GOT3 (cell line): ENCODE data around the gene ATF7IP2.
"Not testable (repeated sequence)": the region's sequence is repeated elsewhere in the genome, so short reads cannot be mapped to it uniquely, and the experiment has no call there.

Experiments used
- DNase-seq: peaks from one replicate; lab custom pipeline; 2025; ENCODE audit warnings: mixed read lengths; lab: John Stamatoyannopoulos, UW

The ATF7IP2 gene

DNA sequence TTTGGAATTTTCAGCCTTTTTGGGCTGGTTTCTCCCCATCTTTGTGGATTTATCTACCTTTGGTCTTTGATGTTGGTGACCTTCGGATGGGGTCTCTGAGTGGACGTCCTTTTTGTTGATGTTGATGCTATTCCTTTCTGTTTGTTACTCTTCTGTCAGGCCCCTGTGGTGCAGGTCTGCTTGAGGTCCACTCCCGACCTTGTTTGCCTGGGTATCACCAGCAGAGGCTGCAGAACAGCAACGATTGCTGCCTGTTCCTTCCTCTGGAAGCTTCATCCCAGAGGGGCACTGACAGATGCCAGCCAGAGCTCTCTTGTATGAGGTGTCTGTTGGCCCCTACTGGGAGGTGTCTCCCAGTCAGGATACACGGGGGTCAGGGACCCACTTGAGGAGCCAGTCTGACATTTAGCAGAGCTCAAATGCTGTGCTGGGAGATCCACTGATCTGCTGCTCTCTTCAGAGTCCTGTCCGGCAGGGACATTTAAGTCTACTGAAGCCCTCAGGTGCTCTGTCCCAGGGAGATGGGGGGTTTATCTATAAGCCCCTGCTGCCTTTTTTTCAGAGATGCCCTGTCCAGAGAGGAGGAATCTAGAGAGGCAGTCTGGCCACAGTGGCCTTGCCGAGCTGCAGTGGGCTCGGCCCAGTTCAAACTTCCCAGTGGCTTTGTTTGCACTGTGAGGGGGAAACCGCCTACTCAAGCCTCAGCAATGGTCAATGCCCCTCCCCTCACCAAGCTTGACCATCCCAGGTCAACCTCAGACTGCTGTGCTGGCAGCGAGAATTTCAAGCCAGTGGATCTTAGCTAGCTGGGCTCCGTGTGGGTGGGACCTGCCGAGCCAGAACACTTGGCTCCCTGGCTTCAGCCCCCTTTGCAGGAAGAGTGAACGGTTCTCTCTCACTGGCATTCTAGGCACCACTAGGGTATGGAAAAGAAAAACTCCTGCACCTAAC lies 66.6 kb downstream of the ATF7IP2 start:
- DNase-seq = not testable (repeated sequence)

DNA sequence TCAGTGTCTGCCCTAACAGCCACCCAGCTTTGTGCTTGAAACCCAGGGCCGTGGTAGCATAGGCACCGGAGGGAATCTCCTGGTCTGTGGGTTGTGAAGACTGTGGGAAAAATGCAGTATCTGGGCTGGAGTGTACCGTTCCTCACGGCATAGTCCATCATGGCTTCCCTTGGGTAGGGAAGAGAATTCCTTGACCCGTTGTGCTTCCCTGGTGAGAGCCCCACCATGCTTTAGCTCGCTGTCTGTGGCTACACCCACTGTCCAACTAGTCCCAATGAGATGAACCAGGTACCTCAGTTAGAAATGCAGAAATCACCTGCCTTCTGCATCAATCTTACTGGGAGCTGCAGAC lies 67.3 kb downstream of the ATF7IP2 start:
- no peak for DNase-seq

DNA sequence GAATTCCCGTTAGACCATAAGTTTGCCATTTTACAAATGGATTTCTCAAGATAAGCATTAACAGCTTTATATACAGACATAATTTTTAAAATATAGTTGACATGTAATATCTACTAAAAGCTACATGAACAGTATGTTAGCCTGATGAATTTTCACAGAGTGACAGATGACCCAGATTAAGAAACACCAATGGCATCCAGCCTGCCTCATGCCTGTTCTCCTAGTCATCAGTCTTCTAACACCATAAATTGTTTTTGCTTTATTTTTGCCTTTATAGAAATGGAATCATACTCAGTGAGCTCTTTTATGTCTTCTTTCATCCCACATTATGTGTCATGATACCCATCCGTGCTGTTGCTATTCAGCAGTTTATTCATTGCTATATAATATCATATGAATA lies 80.0 kb downstream of the ATF7IP2 start:
- no peak for DNase-seq

DNA sequence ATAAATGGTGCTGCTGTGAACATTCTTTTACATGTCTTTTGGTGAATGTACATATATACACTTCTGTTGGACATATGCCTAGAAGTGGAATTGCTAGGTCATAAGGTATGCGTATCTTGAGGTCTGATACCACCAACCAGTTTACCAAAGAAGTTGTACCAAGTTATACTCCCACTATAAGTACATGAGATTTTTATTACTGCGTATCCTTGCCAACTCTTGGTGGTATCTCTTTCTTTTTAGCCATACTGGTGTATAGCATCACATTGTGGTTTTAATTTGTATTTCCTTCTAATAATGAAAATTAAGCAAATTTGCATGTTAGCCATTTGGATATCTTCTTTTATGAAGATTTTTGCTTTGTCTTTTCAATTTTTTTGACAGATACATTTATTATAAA lies 80.5 kb downstream of the ATF7IP2 start:
- DNase-seq = no peak

DNA sequence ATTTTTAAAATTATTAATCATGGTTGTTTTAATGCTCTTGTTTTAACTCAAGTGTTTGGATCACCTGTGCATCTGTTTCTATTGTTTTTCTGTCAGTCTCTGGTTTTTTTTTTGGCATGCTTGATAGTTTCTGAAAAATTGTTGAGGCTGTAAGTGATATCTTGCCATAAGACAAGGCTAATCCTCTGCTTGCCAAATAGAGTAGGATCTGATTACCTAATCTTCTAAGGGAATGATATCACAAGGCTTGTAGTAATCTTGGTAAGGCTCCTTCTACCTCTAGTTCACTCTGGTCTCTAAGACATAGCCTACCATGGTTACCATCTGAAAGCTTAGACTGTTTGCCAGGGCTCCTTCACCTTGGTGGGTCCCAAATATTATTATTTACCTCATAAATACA lies 81.0 kb downstream of the ATF7IP2 start:
- no peak for DNase-seq

DNA sequence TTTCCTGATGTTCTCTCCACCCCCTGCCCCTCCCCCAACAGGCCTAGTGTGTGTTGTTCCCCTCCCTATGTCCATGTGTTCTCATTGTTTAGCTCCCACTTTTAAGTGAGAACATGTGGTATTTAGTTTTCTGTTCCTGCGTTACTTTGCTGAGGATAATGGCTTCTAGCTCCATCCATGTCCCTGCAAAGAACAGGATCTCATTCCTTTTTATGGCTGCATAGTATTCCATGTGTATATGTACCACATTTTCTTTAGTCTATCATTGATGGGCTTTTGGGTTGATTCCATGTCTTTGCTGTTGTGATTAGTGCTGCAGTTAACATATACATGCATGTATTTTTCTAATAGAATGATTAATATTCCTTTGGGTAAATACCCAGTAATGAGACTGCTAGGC lies 90.8 kb downstream of the ATF7IP2 start:
- DNase-seq = not testable (repeated sequence)

DNA sequence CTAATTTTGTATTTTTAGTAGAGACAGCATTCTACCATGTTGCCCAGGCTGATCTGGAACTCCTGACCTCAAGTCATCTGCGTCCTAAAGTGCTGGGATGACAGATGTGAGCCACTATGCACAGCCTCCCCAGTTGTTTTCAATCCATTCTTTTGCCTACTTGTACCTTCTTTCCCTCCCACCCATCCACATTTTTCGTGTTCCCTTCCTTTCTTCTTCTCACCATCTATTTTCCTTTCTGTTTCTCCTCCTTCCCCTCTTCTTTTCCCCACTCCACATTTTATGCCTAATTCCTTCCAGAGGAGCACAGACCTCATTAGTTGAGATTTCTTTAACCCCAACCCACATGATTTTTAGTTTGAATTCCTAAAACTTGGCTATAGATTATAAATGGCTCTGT lies 94.3 kb downstream of the ATF7IP2 start:
- no peak for DNase-seq

DNA sequence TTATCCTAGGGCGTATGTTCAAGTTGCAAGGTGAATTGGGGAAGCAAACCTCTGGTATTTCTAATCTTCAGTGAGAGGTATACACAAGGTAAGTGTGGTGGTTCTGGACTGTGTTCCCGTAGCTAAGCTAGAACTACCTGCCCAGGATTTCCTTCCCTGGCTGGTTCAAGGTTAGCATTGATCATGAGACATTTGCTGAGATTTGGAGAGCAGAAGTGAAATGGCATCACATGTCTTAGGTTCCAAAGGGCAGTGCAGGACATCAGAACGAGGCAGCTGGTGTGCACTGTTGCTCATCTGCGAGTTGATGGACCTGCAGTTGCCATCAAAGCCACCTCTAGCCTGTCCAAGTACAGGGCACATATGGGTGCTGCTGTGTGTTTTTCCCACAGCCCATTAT lies 99.3 kb downstream of the ATF7IP2 start:
- no peak for DNase-seq

DNA sequence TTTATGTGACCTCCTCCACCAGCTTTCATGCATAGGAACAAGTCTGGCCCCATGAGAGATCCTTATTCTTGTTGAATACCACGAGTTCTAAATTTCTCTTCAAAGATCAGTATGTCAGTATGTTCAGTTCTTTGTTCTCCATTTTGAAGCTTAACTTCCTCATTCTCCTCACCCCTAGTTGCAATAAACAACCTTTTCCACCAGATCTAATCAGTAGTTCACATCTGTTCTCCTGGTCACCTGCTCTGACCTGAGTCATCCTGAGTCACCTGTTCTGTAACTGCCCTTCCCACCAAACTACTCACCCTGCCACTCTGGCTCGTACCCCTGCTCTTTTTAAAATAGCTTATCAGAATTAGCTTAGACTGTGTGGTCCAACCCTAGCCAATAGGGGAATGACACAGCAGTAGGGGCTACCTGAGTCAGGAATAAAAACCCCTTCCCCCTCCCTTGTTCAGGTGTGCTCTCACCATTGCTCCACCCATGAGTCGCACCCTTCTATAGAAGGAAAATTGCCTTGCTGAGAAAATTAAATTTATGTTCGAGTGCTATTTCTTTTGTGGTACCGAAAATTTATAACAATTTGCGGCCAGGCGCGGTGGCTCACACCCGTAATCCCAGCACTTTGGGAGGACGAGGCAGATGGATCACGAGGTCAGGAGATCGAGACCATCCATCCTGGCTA lies 100.0 kb downstream of the ATF7IP2 start:
- DNase-seq = no peak

DNA sequence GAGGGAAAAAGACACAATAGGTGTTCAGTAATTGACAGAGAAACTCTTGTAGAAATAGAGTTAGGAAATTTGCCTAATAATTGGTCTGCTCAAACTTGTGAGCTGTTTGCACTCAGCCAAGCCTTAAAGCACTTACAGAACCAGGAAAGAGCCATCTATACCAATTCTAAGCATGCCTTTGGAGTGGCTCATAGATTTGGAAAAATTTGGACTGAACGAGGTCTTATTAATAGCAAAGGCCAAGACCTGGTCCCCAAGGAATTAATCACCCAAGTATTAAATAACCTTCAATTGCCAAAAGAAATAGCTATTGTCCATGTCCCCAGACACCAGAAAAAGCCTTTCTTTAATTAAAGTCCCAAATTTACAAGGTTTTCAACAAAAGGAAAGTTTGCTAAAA lies 104.3 kb downstream of the ATF7IP2 start:
- DNase-seq = no peak

DNA sequence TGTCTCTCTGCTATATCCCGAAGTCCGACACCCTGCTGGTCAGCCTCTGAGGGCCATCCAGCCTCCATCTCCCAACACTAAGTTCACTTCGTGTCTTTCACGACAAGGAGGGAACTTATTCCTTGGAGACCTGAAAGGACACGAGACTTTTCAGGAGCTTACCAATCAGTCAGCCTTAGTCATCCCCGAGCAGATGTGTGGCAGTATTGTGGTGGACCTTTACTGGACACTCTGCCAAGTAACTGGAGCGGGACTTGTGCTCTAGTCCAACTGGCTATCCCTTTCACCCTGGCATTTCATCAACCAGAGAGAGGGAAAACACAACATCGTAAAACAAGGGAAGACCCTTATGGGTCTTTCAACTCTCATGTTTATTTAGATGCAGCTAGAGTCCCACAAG lies 107.4 kb downstream of the ATF7IP2 start:
- DNase-seq = no peak

DNA sequence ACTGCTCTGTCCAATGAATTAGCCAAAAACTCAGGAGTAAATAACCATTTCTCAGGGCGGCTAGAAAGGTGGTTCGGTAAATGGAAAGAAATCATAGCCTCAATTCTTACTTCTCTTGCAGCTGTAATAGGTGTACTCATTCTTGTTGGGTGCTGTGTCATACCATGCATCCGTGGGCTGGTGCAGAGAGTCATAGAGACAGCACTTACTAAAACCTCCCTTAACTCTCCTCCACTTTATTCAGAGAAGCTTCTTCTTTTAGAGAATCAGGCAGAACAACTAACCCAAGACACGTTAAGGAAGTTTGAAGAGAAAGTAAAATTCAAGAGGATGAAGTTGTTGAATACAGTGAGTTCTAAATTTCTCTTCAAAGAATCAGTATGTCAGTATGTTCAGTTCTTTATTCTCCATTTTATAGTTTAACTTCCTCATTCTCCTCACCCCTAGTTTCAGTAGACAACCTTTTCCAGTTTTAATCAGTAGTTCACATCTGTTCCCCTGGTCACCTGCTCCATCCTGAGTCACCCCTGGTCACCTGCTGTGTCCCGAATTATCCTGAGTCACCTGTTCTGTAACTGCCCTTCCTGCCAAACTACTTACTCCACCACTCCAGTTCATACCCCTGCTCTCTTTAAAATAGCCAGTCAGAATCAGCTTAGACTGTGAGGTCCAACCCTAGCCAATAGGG lies 108.6 kb downstream of the ATF7IP2 start:
- no peak for DNase-seq

DNA sequence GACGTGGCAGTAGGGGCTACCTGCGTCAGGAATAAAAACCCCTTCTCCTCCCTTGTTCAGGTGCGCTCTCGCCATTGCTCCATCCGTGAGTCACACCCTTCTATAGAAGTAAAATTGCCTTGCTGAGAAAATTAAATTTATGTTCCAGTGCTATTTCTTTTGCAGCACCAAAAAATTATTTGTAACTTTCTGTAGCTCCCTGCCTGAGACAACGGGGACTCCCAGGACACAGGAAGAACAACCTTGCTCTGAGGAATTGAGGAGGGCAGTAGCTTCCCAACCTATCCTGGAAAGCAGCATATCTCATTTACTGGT lies 109.1 kb downstream of the ATF7IP2 start:
- DNase-seq = no peak

DNA sequence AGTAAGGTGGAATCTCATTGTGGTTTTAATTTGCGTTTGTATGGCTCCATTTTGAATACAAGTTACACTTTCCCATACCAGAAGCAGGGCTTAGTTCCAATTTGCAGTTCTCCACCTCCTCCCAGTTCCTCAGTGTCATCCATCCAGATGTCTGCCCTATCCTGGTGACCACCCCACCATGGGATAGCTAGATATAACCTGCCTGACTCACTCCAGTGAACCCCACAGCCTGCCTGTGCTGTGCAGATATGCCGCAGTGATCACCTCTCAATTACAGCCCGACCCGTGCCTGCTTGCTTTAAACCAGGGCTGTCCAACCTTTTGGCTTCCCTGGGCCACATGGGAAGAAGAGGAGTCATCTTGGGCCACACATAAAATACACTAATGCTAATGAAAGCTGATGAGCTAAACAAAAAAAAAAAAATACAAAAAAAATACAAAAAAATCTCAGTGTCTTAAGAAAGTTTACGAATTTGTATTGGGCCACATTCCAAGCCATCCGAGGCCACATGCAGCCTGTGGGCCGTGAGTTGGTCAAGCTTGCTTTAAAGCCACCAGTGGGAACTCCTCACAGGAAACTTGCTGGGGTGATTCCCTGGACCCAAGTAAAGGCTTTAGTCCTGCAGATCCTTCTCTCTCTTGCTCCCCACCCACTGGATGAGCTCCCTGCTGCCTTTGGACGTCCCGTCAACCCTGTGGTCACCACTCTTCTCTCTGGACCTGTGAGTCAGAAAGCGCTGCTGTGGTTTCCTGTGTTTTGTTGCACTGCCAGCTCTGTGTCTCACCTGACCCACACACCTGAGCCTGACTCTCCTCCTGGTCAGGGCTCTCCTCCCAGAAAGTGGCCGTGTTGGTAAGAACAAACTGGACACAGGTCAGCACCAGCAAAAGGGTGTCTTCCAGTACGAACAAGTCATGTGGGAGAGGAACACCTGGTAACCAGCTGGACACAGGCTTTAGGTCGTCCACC lies 111.6 kb downstream of the ATF7IP2 start:
- no peak for DNase-seq

DNA sequence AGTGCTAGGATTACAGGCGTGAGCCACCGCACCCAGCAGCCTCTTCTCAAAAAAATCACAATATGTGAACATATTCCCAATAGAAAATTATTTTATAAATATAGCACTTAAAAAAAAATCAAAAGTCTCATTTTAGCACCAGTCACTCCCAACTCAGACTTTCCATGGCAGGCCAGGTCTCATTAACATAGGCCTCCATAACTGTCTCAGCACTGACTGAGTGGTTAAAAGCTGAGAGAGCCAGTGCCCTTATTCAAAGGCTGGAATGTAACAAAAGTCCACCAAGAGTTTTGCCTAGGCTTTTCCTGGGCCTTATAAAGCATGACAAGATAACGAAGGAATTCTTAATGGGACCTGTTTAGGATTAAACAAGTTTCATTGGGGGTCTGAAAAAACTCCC lies 114.7 kb downstream of the ATF7IP2 start:
- DNase-seq = no peak

DNA sequence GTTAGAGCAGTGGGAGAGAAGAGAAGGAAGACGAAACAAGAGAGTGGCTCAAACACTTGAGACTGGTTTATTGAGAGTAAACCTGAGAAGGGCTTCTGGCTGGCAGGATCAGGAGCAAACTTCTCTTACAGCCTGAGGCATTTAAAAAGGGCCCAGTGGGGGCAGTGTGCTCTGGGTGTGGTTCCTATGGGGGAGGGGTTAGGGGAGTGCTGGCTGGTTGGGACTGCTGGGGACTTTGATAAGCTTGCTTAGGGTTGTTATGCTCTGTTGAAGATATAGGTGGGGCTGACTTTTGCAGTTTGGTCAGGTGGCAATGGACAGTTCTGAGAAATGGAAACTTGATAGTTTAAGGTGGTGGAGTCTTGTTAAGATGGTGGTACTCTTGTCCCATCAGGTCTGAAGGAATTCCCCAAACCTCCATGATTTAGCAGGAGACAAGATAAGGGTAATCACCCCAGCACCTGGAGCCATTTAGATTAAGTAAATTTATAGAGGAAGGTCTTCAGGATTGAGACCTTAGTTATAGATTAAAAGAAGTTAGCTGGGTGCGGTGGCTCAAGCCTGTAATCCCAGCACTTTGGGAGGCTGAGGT lies 115.3 kb downstream of the ATF7IP2 start:
- no peak for DNase-seq

DNA sequence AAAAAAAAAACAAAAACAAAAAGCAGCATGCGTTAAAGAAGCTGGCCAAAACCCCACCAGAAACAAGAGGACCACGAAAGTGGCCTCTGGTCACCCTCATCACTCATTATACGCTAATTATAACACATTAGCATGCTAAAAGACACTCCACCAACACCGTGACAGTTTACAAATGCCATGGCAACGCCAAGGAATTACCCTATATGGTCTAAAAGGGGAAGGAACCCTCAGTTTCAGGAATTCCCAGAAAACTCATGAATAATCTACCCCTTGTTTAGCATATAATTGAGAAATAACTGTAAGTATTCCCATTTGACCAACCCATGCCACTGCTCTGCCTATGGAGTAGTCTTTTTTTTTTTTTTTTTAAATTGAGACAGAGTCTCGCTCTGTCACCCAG lies 116.9 kb downstream of the ATF7IP2 start:
- no peak for DNase-seq

DNA sequence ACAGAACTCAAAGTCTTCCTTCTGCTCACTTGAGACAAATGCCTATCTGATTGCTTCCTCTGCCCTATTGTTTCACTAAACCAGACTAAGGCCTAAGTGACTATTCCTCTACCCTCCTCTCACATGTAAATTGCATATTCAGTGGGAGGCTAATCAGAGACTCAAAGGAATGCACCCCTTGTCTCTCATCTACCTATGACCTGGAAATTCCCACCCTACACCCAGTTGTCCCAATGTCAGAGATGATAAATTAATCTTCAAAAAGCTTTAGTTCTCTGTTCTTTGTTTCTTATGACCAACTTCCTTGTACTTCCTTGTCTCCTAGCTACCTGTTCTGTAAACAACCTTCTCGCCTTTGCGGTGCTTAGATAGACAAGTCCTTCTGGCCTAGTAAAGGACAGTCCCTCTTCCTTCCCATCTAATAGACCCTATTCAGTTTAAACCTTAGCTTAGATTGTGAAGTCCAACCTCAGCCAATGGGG lies 118.6 kb downstream of the ATF7IP2 start:
- no peak for DNase-seq

DNA sequence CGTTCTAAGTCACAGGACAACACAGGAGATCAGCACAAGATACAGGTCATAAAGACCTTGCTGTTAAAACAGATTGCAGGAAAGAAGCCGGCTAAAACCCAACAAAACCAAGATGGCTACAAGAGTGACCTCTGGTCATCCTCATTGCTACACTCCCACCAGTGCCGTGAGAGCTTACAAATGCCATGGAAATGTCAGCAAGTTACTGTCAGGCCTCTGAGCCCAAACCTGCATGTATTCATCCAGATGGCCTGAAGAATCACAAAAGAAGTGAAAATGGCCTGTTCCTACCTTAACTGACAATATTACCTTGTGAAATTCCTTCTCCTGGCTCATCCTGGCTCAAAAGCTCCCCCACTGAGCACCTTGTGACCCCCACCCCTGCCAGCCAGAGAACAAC lies 119.4 kb downstream of the ATF7IP2 start:
- DNase-seq = not testable (repeated sequence)

DNA sequence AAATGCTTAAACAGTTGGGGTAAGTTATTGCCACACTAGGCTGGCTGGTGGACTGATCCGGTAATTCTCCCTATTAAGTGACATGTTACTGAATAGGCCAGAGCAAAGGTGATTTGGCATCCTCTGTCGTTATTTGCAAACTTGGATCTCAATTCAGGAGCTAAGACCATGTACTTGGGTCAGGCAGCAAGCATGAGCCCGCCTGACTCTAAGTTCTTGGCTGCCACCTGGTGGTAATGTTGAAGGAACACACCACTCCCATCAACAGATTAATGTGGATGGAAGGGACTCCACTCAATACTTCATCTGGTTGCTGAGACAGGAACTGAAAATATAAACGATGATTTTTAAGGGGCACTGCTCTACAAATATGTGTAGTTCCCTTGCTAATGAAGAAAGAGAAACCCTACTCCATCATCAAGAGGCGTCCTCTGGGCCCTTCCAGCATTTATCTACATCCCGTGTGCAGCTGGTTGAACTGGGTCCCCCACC lies 123.7 kb downstream of the ATF7IP2 start:
- DNase-seq = no peak

DNA sequence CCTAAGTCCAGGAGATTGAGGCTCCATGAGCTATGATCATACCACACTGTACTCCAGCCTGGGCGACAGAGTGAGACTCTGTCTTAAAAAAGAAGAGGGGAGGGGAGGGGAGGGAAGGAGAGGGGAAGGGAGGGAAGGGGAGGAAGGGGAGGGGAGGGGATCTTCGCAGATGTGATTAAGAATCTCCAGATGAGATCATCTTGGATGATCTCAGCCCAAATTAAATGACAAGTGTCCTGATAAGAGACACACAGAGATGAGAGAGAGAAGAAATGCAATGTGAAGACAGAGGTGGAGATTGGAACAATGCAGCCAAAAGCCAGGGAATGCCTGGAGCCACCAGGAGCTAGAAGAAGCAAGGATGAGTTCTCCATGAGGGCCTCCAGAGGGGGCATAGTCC lies 124.4 kb downstream of the ATF7IP2 start:
- no peak for DNase-seq
